Gastrocnemius medialis (tissue), 4 donors: ENCODE data around the gene GAS7.

Experiments used
- POLR2A ChIP-seq, 2 donors: fragments of 450-650 bp; IDR thresholded peaks; one replicate each; pipeline ENCODE4 v1.6.1; 2017; ENCODE audit warnings: antibody characterized with exemption in 2 of 2, mild to moderate bottlenecking in 2 of 2, moderate library complexity in 2 of 2
- TF ChIP-seq, protein P1 (sequence below), 5 experiments: fragments of 450-650 bp in 3 of 5; fragments of 200-600 bp in 2 of 5; sonication (generic) in 2 of 5; IDR thresholded peaks in 4 of 5; conservative IDR thresholded peaks in 1 of 5; 1 replicate in 4 of 5; 2 replicates in 1 of 5; pipeline ENCODE4 v1.5.1; 2016 to 2019; ENCODE audit warnings: antibody characterized with exemption in 5 of 5, mild to moderate bottlenecking in 3 of 5, moderate library complexity in 3 of 5

DNA sequence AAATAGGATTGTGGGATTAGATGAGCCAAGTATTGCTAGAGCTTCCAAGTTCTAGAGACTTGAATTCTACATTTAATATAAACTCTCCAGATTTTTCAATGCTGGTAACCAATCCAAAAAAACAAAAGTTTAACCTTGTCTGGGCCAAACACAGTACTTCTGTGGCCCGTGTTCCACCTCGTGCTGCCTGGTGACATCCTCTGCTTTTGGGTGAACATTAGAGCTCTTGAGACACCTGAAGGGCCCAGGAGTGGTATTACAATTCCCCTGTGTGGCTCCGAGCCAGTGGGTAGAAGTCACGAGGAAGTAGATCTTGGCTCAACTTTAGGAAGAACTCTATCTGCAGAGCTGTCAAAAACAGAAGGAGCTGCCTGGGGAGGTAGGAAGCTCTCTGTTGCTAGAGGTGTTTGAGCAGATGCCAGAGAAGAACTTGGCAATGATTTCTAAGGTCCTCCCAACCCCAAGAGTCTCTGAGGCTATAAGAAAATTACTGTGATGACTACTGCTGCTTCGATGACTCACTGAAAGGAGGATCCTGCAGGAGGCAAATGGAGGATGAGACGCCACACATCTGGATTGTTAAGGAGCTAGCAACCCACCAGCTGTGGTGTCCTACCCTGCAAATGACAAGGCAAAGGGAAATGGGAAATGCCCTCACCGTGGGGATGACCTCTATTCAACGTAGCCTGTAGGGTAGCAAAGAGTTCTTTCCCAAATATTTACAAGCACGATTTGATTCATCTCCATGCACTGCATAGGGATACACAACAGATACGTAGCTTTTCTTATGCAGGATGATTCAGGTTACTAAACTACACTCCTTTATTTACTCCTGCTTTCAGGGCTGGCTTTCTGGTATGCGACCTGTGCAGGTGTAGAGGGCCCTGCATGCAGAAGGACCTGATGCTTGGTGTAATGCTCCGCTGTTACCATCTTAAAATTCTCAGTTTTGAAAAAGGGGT, 45.8 kb upstream of the GAS7 start:
- no peak for TF ChIP-seq POLR2A (IDR thresholded peaks at IDR 0.05)
- TF ChIP-seq, protein P1, sequence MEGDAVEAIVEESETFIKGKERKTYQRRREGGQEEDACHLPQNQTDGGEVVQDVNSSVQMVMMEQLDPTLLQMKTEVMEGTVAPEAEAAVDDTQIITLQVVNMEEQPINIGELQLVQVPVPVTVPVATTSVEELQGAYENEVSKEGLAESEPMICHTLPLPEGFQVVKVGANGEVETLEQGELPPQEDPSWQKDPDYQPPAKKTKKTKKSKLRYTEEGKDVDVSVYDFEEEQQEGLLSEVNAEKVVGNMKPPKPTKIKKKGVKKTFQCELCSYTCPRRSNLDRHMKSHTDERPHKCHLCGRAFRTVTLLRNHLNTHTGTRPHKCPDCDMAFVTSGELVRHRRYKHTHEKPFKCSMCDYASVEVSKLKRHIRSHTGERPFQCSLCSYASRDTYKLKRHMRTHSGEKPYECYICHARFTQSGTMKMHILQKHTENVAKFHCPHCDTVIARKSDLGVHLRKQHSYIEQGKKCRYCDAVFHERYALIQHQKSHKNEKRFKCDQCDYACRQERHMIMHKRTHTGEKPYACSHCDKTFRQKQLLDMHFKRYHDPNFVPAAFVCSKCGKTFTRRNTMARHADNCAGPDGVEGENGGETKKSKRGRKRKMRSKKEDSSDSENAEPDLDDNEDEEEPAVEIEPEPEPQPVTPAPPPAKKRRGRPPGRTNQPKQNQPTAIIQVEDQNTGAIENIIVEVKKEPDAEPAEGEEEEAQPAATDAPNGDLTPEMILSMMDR (IDR thresholded peaks at IDR 0.05 in 4 of 5, conservative IDR thresholded peaks at IDR 0.05 in 1 of 5): no peak
